ENCODE data around the gene NOXO1.
A peak's percentile ranks its signal among the peaks of the same experiment; 100 is the strongest.

NOXO1 gene

DNA sequence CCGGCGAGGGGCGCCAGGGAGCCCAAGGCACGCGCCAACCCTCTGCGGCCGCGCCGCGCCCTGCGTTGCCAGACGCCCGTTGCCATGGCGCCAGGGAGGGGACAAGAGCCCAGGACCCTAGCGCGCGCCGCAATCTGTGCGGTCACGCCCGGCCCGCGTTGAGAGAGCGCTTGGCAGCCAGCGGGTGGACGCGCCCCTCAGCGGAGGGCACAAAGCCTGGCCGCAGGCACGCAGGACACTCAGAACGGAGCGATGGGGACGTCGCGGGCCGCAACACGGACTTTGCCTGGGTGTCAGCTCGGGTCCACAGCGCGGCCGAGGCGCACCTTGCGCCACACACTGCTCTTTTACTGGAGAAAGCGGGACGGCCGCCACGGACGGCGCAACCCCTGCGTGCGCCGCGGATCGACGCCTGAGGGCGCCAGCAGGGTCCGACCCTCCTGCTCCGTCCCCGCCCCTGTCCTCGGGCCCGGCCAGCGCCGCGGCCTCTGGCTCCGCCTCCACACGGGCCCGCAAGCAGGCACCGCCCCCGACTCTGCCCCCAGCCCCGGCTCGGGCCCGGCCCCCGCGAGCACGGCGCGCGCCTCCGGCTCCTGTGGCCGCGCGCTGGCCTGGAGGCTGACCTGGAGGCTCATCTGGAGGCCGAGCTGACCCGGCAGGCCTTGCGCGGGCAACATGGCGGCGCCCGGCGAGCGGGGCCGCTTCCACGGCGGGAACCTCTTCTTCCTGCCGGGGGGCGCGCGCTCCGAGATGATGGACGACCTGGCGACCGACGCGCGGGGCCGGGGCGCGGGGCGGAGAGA, 2.5 kb upstream of the NOXO1 start, which contains the start of gene GFER:
GFER (plus strand) TSS at position 650 of the 803 bp plus-strand sequence; CDS start at position 676, 26 bp downstream.
- DNase-seq (ENCODE audit: low read depth) = peak; percentile 93
- TF ChIP-seq, protein P1, sequence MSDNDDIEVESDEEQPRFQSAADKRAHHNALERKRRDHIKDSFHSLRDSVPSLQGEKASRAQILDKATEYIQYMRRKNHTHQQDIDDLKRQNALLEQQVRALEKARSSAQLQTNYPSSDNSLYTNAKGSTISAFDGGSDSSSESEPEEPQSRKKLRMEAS (IDR thresholded peaks at IDR 0.05; ENCODE audit: low read depth, low read length) = 0 out of 2 replicates have a peak, but pooled peaks have one; percentile 7
- TF ChIP-seq, protein P2, sequence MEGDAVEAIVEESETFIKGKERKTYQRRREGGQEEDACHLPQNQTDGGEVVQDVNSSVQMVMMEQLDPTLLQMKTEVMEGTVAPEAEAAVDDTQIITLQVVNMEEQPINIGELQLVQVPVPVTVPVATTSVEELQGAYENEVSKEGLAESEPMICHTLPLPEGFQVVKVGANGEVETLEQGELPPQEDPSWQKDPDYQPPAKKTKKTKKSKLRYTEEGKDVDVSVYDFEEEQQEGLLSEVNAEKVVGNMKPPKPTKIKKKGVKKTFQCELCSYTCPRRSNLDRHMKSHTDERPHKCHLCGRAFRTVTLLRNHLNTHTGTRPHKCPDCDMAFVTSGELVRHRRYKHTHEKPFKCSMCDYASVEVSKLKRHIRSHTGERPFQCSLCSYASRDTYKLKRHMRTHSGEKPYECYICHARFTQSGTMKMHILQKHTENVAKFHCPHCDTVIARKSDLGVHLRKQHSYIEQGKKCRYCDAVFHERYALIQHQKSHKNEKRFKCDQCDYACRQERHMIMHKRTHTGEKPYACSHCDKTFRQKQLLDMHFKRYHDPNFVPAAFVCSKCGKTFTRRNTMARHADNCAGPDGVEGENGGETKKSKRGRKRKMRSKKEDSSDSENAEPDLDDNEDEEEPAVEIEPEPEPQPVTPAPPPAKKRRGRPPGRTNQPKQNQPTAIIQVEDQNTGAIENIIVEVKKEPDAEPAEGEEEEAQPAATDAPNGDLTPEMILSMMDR (IDR thresholded peaks at IDR 0.05; ENCODE audit: low read depth, low read length) = no peak
- TF ChIP-seq MYC (IDR thresholded peaks at IDR 0.05; ENCODE audit: low read depth, low read length) = peak; percentile 66; the same call in 1 of the 2 replicates
- TF ChIP-seq POLR2A (IDR thresholded peaks at IDR 0.05; ENCODE audit: extremely low read depth, insufficient read length) = peak; percentile 70
- H3K4me3 ChIP-seq (ENCODE audit: low read depth, low read length) = peak within 1 kb of the TSS; percentile 68

DNA sequence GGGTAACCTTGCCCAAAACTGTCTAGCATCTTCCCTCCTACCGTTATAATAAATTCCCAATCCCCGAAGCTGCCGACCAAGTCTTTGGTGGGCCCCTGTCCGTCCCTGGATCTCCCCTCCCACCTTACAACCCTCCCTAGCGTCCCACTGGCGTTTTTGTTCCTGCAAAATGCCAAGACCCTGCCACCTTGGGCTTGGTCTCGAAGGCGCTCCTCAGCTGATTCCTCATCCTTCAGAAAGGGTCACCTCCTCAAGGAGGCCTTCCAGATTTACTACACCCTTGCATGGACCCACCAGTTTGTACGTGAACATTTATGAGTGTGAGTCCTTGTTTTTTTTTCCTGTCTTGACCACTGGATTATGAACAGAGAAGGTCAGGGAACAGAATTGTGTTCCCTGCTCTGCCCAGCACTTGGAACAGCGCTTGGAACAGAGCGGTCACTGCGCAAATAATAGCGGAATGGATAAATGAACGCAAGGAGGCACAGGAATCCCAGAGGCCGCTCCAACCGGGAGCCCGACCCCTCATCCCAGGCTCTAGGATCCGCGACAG, 1.8 kb upstream of the NOXO1 start:
- TF ChIP-seq POLR2A (IDR thresholded peaks at IDR 0.05; ENCODE audit: extremely low read depth, insufficient read length) (no peak), MYC (IDR thresholded peaks at IDR 0.05; ENCODE audit: low read depth, low read length) (no peak)
- TF ChIP-seq, protein P2 (IDR thresholded peaks at IDR 0.05; ENCODE audit: low read depth, low read length) = no peak
- TF ChIP-seq, protein P1 (IDR thresholded peaks at IDR 0.05; ENCODE audit: low read depth, low read length) = no peak
- no peak for DNase-seq (ENCODE audit: low read depth)
- H3K4me3 ChIP-seq (ENCODE audit: low read depth, low read length) = no peak overlapping the region

DNA sequence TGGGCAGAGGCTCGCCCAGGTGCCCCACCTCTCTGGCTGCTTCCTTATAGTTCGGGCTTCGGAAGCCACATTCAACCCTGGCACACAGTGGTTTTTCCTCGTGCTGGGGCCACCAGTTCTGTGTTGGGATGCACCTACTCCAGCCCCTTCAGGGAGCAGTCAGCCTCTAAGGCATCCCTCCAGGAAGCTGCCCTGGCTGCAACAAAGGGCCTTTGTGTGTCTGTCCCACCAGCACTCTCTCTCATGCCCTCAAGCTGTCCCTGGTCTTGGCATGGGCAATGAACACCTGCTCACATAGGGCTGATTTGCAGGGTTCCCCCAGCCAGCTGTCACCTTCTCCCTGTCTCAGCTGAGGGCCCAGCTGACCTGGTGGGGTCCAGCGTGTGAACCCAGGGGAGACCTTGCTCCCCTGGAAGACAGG, 754 bp upstream of the NOXO1 start:
- no peak for TF ChIP-seq POLR2A (IDR thresholded peaks at IDR 0.05; ENCODE audit: extremely low read depth, insufficient read length)
- no peak overlapping the region for H3K4me3 ChIP-seq (ENCODE audit: low read depth, low read length)
- no peak for DNase-seq (ENCODE audit: low read depth)

DNA sequence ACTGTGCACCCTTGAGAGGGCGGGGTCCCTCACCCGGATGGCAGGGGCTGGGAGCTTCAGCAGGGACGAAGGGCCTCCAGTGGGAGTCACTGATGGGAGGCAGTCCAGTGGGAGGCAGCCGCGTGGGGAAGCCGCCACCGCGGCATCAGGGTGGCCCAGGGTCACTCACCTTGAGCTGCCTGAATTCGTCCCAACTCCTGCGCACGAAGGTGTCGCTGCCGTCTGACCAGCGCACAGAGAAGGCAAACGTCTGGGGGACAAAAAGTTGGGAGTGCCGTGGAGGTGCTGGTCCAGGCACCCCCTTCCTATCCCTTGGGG, 540 bp downstream of the NOXO1 start:
- TF ChIP-seq, protein P1 (IDR thresholded peaks at IDR 0.05; ENCODE audit: low read depth, low read length) = no peak
- H3K4me3 ChIP-seq (ENCODE audit: low read depth, low read length) = no peak overlapping the region

DNA sequence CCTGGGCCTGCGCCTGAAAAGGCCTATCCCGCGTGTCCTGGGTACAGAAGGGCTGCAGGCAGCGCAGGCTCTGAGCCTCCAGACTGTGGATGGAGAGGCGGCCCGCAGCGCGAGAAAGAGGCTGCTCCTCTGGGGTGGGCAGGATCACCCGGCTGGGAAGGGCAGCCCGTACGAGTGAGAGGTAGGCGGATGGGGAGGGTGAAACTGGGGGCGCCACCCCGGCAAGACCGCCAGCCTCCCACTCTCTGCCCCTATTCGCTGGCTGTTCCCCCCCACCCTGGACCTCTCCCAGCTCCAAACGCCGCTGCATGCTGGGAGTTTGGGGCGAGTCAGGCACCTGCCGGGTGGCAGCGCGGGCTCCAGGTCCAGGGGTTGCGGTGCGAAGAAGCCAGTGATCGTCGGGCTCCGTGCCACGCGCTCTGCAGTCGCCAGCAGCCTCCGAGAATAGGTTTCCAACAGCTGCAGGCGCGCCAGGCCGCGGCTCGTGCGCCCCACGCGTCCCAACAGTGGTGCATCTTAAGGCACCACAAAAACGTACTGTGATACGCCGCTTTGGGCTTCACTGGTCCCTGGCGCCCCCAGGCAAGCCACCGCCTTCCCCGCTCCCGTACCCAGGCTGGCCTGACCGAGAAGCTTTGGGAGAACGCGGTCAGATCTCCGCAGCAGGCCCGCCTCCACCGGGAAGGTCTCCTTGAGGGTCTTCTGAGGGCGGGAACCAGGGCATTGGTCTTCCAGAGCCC, 1.1 kb downstream of the NOXO1 start:
- DNase-seq (ENCODE audit: low read depth) = no peak
- TF ChIP-seq POLR2A (IDR thresholded peaks at IDR 0.05; ENCODE audit: extremely low read depth, insufficient read length) (no peak), MYC (IDR thresholded peaks at IDR 0.05; ENCODE audit: low read depth, low read length) (no peak)
- TF ChIP-seq, protein P1 (IDR thresholded peaks at IDR 0.05; ENCODE audit: low read depth, low read length) = no peak
- TF ChIP-seq, protein P2 (IDR thresholded peaks at IDR 0.05; ENCODE audit: low read depth, low read length) = no peak
- H3K4me3 ChIP-seq (ENCODE audit: low read depth, low read length) = no peak overlapping the region

More for the DNA sequence above, 540 bp downstream of the NOXO1 start:
- no peak for DNase-seq (ENCODE audit: low read depth)

DNA sequence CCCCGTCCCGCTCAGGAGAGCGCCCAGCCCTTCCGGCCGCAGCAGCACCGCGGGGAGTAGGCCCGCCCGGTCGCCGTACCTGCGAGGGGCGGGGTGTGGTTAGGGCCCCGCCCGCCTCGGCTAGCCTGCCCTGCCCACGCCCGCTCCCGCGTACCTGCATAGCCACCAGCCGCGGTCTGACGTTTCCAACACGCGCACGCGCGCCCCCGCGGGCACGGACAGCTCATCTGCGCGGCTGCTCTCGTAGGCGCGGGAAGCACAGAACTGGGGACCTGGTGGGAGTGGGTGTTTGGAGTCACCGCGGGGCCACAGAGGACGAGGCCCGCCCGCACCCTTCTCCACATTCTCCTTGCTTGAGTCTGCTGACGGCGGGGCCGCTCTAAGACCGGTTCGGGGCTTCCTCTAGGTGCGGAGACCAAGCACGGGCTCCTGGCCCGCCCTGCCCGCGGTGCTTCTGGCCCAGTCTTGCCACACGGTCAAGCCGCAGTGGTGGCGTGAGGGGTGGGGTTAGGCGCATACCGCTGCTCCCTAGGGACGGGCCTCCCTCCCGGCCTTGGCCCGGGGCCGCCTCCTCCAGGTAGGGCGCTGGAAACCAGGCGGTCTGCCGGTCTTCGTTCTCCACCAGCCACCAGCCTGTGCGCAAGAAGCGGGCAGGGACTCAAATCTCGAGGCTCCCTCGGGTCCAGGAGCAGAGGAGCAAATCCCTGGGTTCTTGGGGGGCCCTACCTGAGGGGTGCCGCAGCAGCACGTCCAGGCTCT, 1.8 kb downstream of the NOXO1 start:
- no peak overlapping the region for H3K4me3 ChIP-seq (ENCODE audit: low read depth, low read length)
- peak; percentile 32 for DNase-seq (ENCODE audit: low read depth)

More for the DNA sequence above, 1.8 kb downstream of the NOXO1 start:
- TF ChIP-seq, protein P1 (IDR thresholded peaks at IDR 0.05; ENCODE audit: low read depth, low read length) = no peak
- TF ChIP-seq MYC (IDR thresholded peaks at IDR 0.05; ENCODE audit: low read depth, low read length) (no peak), POLR2A (IDR thresholded peaks at IDR 0.05; ENCODE audit: extremely low read depth, insufficient read length) (no peak)
- TF ChIP-seq, protein P2 (IDR thresholded peaks at IDR 0.05; ENCODE audit: low read depth, low read length) = no peak
